ENCODE results near the gene RGMA.

Gene RGMA, protein sequence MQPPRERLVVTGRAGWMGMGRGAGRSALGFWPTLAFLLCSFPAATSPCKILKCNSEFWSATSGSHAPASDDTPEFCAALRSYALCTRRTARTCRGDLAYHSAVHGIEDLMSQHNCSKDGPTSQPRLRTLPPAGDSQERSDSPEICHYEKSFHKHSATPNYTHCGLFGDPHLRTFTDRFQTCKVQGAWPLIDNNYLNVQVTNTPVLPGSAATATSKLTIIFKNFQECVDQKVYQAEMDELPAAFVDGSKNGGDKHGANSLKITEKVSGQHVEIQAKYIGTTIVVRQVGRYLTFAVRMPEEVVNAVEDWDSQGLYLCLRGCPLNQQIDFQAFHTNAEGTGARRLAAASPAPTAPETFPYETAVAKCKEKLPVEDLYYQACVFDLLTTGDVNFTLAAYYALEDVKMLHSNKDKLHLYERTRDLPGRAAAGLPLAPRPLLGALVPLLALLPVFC

DNA sequence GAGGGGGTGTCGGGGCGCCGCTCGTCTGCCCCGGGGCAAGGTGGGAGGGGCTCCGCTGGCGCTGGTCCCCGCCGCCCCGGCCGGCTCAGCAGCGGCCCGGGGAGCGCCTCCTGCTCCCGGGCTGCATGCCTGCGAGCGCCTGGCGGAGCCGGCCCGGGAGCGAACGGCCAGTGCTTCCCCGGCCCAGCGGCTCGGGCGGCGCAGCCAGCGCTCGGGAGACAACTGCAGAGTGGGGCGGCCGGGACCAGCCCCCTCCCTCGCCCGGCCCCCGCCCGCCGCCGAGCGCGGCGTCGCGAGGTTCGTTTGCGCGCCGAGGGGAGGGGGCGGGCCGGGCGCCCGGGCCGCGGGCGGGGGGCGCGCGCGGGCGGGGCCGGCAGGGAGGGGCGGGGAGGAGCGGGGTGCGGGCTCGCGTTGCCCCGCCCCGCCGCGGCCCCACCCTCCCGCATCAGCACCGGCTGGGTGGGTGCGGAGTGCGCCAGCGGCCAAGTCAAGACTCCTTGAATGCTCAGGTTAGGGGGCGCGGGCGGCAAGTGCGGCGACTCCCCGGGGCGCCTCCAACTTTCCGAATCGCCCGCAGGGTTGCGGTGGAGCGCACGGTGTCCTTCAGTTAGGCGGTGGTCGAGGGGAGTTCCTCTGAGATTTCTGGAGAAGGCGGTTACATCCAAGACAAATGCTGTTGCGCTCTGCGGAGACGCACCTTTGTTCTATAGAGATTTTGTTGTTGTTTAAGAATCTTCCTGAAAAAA lies at the start of gene RGMA:
RGMA (minus strand) TSS at position 231 of the 746 bp plus-strand sequence. CDS start 279 bp downstream, outside the sequence.
- no peak for DNase-seq (ENCODE audit: low spot score)

GRCh38 chr15:93136606-93137005 lies 47.6 kb upstream of the RGMA start:
- DNase-seq (ENCODE audit: low spot score): no peak

DNA sequence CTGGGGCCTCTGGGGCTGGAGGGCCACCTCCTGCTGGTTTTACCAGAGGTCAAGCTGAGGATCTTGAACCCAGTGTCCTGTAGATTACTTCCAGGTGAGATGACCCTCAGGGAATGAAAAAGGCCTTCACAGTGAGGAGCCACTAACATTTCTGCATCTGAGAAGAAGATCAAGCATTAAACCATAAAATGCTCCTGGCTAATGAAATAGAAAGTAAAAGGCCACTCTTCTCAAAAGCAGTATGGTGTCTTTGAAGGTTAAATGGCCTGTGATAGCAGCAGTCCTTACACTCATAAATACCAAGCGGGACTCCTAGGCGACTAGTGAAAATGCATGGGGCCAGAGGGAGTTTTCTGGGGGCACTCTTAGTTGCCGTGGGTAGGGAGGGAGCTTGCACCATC lies 47.0 kb upstream of the RGMA start:
- DNase-seq (ENCODE audit: low spot score): no peak

GRCh38 chr15:93135459-93135858 lies 46.4 kb upstream of the RGMA start:
- DNase-seq (ENCODE audit: low spot score): no peak

- no peak for DNase-seq (ENCODE audit: low spot score)
These were observed 42.6 kb upstream of the RGMA start for GRCh38 chr15:93131485-93132095.

GRCh38 chr15:93129702-93130488 lies 40.9 kb upstream of the RGMA start:
- DNase-seq (ENCODE audit: low spot score): no peak

DNA sequence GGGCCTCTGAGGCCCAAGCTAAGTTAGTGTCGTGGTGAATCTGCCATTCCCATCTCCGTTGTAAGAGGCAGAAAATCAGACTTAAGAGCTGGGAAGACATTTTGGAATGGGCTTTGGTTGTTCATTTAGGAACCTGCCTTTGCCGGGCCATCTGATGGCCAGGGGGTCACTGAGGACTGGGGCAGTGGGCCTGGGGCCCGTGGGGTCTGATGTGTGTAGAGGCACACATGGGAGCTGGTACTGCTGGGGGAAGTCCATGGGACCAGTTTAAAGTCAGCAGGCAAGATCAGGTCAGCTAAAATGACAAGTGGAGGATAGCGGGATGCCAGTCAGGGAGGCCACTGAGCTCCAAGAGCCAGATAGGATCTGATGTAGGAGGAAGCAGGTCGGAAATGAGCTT lies 38.3 kb upstream of the RGMA start:
- no peak for DNase-seq (ENCODE audit: low spot score)

- DNase-seq (ENCODE audit: low spot score): no peak
These were observed 37.6 kb upstream of the RGMA start for GRCh38 chr15:93126599-93126998.

GRCh38 chr15:93126148-93126547 lies 37.1 kb upstream of the RGMA start:
- no peak for DNase-seq (ENCODE audit: low spot score)

GRCh38 chr15:93124126-93124525 lies 35.1 kb upstream of the RGMA start:
- no peak for DNase-seq (ENCODE audit: low spot score)

GRCh38 chr15:93121973-93122910 lies 33.2 kb upstream of the RGMA start:
- DNase-seq (ENCODE audit: low spot score): no peak

DNA sequence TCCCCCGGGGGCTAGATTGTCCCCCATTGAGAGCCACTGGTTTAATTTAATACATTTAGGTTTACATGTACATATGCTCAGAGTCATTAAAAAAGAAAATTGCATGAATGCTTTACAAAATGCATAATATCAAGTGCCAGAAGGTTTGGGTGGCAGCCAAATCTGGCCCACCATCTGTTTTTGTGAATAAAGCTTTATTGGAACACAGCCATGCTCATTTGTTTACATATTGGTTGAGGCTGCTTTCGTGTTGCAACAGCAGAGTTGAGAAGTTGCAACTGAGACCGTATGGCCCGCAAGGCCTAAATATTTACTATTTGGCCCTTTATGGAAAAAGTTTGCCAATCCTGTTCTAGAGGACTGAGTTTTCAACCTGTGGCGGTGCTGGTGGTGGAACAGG lies 32.1 kb upstream of the RGMA start:
- DNase-seq (ENCODE audit: low spot score): no peak

DNA sequence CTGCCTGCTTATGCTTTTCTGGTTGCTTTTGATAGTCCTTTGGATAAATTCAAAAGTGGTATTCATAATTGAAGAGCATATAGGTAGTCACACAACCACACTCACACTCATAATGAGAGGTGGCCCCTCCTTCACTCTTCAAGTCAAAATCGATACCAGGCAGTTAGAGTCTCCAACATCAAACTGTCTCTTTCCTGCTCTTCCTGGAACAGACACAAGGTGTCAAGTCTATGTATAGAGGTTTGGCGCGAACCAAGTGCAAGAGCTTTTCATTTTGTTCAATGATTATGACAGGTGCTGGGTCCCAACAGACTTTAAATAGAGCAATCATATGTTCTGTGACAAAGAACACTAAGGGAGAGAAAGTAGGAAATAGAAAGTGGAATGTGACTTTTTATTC lies 29.9 kb upstream of the RGMA start:
- no peak for DNase-seq (ENCODE audit: low spot score)

DNA sequence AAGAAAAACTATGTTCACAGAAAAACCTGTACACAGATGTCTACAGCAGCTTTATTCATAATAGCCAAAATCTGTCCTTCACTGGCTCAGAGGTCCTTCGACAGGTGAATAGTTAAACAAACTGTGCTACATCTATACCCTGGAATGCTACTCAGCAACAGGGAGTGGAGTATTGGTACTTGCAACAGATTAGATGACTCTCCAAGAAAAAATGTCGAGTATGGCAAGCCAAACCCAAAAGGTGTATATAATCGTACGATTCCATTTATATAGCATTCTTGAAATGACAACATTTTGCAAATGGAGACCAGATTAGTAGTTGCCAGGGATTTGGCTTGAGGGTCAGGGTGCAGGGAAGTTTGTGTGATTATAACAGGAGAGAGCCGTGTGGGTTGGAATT lies 22.4 kb upstream of the RGMA start:
- DNase-seq (ENCODE audit: low spot score): no peak

- DNase-seq (ENCODE audit: low spot score): no peak
These were observed 21.6 kb upstream of the RGMA start for GRCh38 chr15:93110502-93111040.

- no peak for DNase-seq (ENCODE audit: low spot score)
These were observed 20.5 kb upstream of the RGMA start for GRCh38 chr15:93109336-93110102.

DNA sequence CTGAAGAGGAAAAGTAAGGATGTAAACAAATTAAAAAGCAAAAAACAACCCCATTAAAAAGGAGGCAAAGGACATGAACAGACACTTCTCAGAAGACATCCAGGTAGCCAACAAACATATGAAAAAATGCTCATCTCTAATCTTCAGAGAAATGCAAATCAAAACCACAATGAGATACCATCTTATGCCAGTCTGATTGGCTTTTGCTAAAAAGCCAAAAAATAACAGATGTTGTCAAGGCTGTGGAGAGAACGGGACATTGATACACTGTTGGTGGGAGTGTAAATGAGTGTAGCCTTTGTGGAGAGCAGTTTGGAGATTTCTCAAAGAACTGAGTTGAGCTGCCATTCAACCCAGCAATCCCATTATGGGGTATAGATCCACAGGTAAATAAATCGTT lies 18.6 kb upstream of the RGMA start:
- no peak for DNase-seq (ENCODE audit: low spot score)

- no peak for DNase-seq (ENCODE audit: low spot score)
These were observed 16.5 kb upstream of the RGMA start for GRCh38 chr15:93105485-93105884.

DNA sequence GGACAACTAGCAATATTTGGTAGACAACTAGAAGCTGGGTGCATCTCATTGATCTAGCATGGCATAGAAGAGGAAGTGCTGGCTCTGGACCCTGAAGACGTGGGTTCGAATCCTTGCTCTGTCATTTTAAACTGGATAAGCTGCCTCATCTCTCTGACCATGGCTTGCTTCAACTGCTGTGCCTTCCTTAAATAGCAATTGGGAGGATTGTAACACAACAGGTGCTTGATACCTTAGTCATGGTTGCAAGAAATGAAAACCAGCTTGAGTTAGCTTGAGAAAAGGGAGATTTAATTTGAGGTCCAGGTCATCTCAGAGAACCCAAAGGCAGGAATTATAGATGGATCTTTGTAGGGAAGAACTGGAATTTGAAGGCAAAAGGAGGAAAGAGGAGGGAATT lies 14.8 kb upstream of the RGMA start:
- DNase-seq (ENCODE audit: low spot score): no peak

GRCh38 chr15:93102211-93102610 lies 13.2 kb upstream of the RGMA start:
- peak; percentile 47 for DNase-seq (ENCODE audit: low spot score)

Measured in SW480 (cell line).